ENCODE data around the gene MAP3K8.

The MAP3K8 gene

DNA sequence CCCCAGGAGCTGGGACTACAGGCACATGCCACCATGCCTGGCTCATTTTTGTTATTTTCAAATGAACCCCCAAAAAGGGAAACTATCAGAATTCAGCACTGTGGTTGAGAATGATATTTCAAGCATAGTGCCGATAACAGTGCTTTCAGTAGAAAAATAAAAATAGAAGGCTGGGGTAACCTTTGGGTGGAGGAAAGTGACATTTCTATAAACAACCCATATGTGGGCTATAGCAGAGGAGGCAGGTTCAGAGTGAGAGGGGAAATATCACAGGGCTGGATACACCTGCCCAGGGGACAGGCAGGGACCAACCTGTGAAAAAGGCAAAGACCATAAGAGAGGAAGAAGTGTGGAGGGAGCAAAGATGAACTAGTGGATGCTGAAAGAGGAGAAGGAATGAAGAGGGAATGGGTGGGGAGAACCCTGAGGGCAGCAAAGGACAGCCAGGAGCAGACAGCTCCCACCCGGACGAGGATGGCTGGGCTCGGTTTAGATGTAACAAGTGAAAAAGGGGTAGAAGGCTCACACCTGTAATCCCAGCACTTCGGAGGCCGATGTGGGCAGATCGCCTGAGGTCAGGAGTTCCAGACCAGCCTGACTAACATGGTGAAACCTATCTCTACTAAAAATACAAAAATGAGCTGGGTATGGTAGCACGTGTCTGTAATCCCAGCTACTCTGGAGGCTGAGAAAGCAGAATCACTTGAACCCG lies 56.5 kb downstream of the MAP3K8 start:
- DNase-seq (ENCODE audit: low read depth) = no peak

DNA sequence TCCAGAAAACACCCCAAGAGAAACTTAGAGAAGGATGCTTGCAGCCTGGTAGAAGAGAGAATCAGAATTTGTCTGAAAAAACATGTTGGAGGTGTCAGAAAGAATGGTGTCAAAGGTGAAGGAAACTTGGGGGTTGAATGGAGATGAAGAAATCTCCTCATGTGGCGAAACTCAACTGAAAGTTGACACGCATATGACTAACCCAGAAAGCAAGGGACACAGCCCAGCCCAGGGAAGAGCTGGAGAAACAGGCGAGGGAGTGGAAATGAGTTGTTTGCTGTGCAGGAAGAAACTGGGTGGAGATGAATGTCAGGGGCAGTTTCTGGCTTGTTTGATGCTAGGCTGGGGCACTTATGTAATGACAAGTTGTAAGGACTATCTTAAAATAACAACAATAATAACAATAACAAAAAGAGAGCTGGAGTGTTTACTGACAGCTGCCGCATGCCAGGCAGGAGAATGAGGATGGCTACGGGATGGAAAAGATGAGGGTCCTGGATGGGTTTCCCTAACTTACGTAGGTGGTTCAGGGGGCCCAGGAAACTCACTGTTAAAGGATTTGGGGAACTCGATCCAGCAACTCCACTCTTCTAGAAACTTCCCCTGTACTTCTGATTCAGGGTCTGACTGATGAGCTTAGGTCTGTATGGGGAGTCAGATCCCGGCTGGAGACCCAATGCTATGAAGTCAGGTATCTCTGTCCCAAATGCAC lies 57.4 kb downstream of the MAP3K8 start:
- DNase-seq (ENCODE audit: low read depth) = peak; percentile 10

DNA sequence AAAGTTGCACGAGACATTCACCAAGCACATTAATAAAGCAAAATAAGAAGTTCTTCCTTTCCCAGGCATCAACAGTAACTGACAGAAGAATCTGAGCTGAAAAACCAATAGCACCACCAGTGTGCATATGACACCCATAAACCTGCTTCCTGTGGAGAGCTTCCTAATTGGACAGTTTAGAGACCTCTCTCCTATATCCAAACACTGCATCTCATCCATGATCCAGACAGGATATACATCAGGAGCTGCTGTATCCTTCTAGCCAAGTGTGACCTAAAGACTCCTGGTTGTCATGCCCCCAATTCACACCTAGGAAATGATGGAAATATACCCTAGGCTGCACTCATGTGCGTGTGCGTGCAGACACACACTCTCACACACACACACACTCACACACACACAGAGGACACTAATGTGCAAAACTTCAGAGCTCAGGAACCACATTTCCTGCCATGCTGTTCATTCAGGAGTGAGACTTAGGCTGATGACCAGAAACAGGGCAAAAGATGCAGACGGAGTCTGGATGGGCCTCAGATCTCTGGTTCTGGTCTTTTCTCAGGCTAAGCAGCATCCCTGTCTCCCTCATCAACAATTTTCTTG lies 58.0 kb downstream of the MAP3K8 start:
- DNase-seq (ENCODE audit: low read depth) = no peak

DNA sequence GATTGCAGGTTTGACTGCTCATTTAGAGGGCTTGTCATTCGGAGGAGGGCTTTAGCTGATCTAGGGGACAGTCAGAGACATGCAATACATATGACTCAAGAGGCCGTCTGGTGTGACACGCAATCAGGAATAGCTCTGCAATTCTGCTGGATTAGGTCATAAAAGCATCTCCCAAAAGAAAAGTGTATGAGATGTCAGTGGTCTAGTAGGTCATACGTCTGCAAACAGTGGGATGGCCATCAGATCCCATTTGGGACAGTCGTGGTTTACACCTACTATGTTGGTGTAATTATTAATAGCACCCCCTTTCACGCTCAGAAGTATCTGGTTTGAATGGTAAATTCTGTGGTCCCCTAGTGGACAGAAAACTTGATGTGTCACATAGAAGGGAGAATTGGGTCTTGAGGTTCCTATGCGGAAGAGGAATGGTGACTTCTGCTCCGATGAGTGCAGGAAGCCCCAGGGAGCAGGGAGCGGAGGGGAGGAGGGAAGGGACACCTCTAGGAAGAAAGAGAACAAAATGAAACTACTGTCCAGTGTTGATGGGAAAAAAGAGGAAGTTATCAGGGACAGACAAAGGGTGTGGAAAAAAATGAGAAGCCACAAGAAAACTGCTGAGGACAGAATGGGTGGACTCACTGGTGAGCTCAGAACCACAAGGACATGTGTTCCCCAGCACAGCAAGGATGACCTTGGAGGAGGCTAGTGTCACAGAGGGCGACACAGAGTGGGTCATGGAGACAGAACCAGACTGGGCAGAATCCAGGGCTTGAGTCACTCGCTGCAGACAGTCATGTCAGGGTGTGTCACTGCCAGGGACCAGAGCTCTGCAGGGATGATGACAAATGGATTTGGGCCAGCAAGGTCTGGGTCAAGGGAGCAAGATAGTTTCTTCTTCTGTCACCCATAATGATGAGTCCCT lies 59.9 kb downstream of the MAP3K8 start:
- DNase-seq (ENCODE audit: low read depth) = no peak

DNA sequence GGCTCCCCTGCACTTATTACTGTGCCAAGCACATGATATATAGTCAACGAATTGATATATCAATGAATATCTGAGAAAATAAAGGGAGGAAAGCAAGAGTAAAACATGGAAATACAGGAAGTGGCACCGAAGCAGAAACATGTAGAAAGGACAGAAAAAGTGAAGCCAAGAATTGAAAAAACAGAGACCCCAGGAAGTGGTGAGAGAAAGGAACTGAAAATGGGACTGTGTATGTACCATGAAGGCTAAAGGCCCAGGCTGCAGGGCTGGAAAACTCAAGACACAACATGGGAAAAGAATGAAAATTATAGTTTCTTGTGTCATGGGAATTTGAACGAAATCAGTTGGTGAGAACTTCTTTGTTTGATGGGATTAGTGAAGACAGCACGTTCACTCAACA lies 60.6 kb downstream of the MAP3K8 start:
- DNase-seq (ENCODE audit: low read depth) = no peak

DNA sequence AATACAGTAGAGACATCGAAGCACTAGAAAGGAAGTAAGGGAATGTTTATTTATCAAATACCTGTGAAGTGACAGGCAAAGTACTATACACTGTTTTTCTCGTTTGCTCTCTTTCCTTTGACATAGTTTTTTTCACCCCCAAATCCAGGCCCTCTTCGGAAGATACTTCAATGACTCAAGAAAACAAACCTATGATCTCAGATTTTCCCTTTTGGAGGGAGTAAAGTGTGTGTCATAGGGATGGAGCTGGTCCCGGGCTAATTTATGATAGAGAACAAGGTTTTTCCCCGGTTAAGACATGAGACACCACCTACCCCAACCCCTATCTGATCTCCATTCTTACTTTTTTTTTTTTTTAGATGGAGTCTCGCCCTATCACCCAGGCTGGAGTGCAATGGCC lies 61.7 kb downstream of the MAP3K8 start:
- no peak for DNase-seq (ENCODE audit: low read depth)

DNA sequence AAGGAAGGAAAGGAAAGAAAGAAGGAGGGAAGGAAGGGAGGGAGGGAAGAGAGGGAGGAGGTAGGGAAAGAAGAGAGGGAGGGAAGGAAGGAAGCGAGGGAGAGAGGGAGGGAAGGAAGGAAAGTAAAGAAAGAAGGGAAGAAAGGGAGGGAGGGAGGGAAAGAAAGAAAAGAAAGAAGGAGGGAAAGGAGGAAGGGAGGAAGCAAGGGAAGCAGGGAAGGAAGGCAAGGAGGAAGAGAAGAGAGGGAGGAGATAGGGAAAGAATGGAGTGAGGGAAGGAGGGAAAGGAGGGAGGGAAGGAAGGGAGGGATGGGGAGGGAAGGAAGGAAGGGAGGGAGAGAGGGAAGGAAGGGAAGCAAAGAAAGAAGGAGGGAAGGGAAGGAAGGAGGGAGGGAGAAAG lies 65.8 kb downstream of the MAP3K8 start:
- DNase-seq (ENCODE audit: low read depth) = no peak

DNA sequence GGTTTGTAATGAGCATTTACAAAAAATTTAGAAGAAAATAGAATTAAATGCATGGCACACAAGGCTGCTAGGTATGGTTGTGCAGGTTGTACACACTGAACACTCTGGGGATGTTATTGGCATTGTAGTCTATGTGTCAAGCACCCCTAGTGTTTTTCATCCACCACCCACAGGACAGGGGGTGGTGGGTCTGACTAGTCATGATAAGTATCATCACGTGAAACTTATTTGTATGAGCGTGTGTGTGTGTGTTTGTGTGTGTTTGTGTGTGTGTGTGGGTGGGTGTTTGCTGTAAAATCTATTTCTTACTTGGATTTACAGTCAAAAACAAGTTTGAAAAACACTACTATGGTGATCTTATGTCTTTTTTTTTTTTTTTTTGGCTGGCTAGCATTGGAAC lies 66.5 kb downstream of the MAP3K8 start:
- DNase-seq (ENCODE audit: low read depth) = no peak

DNA sequence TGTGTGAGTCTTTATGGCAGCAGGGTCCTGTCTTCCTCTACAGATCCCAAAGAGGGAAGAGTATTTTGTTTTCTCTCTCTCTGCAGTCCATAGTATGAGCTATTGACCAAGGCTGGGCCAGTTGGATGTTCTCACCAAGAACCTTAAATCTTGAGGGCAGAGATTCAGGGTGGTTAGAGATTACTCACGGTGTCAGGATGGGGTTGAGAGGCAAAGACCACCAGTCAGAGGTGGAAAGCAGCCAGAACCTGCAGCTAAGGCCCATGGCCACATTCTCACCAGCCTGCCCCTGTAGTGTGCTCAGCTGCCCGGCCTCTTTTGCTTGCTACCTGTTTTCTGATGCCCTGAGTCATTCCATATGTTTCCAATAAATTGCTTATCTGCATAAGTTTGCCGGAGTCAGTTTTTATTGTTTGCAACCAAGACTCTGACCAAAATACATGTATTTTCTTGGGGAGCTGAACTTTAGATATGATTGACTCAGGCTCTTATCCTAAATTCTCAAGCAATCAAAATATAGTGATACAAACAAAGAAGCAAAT lies 67.0 kb downstream of the MAP3K8 start:
- no peak for DNase-seq (ENCODE audit: low read depth)

DNA sequence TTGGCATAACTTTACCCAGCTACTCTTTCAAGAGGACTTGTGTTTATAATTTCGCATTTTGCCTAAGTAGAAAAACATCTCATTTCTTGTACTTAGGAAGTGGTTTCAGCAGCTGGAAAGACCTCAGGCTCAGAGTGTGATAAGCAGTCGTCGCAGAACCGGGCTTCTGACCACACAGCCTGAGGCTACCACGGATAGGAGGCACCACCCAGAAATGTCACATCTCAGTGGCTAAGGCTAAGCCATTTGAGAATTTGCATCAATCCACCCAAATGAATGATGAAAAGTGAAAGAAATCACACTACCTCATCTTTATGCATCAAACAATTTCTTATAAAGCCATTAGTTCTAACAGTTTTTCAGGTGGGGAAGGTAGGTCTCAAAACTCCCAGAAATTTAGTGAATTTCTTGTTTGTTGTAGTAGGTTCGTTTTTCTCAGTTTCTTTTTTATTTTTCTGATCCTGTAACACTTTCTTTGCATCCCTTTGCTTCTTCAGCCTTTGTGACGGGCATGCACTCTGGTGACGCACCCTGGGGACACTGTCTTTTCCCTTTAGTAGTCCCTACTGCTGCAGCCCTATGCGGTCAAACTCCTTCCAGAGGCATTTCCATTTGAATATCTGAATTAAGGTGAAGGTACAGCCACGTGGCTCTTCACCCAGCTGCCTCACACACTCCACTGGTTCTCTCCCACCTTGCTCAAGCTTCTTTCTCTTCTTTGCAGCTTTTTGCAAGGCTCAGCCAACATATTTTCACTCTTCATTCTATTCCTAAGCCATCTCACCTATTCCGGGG lies 68.5 kb downstream of the MAP3K8 start:
- DNase-seq (ENCODE audit: low read depth) = no peak

DNA sequence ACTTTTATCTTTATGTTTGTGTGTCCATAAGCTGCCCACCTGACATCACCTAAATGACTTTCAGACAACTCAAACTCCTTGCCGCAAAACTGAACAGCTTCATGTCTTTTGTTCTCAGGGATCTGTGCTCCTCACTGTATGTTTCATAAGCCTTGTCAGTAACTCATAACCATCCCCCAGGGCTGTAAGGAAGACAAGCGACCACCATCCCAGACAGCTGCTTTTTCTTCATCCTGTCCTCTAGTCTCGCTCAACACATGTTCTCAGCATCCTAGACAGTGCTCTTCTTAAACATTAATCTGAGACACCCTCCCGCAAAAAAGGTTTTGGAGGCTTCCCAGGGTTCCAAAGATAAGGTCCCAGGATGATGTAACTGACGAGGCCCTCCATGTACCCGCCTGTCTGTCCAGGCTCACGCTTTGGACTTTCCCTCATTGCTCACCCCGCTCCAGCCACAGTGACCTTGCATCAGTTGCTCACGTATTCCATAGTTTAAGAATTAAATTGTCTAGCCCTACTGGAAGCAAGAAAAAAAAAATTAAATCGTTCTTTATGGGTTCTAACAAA lies 69.8 kb downstream of the MAP3K8 start:
- no peak for DNase-seq (ENCODE audit: low read depth)

DNA sequence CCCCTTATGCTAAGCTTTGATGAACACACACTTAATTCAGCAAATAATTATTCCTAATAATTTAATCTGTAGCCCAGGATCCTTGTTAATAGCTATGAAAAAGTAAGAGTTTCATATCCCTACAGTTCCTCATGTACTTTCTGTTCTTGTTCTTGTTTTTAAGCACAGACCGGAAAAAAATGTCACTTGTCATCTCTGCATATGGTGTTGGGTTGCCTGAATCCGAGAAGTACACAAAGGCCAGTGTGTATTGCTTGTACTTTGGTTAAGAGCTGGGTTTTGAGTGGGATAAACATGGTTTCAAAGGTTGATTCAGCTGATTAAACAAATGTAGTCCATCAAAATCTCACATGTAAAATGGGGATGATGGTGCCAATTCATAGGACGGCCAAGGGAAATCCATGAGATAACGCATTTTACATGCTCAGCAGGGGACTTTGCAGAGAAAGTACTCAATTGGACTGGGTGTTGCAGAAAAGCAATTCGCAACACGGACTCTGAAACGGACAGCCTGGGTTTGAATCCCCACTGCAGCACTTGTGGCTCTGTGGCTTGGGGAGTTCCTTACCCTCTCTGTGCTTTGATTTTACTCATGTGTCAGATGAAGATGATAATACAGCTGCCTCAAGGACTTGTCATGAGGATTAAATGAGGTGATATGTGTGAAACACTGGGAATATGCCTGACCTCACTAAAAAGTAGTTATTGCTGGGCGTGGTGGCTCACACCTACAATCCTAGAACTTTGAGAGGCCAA lies 71.7 kb downstream of the MAP3K8 start:
- DNase-seq (ENCODE audit: low read depth) = no peak

DNA sequence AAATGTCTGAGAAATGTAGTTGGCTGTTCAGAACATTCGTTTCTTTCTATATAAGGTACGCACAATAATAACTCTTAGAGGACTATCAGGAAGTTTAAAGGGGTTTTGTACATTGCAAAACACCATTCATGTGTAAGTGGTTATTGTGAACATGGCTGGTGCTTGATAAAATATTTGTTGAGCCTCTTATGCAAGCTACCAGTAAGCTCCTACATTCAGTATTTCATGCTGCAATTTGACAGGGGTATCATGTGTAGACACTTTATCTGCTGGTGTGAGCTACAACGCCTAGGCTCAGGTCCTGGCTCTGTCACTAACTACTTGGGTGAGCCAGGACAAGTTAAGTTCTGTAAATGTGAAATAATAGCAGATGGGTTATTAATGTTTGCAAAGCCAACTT lies 75.5 kb downstream of the MAP3K8 start:
- no peak for DNase-seq (ENCODE audit: low read depth)

DNA sequence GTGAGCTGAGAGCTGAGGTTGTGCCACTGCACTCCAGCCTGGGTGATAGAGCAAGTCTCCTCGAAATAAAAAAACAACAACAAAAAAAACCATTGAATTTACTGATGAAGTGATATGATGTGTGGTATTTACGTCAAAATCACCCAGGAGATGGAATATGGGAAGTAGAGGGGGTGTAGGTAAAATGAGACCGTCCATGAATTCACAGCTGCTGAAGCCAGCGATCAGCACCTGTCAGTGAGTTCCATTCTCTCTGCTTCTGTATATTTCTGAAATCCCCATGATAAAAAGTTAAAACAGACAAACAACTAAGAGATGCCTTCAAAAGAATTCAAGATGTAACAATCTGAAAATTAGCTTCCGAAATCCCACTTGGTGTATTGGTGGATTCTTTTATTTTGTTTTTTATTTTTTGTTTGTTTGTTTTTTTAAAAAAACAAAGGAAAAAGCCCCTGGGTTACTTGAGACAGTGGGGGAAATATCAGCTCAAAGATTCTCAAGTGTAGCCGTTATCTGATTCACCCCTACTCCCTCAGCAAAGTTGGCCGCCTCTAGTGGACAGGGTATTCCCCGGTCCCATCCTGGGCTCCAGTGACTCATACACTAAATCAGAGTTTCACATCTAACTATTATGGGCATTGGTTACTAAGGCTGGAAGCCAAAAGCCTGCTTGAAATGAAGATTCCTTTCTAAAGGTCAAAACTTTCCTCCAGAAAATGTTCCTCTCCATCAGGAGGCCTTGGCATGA lies 76.4 kb downstream of the MAP3K8 start:
- peak; percentile 46 for DNase-seq (ENCODE audit: low read depth)

DNA sequence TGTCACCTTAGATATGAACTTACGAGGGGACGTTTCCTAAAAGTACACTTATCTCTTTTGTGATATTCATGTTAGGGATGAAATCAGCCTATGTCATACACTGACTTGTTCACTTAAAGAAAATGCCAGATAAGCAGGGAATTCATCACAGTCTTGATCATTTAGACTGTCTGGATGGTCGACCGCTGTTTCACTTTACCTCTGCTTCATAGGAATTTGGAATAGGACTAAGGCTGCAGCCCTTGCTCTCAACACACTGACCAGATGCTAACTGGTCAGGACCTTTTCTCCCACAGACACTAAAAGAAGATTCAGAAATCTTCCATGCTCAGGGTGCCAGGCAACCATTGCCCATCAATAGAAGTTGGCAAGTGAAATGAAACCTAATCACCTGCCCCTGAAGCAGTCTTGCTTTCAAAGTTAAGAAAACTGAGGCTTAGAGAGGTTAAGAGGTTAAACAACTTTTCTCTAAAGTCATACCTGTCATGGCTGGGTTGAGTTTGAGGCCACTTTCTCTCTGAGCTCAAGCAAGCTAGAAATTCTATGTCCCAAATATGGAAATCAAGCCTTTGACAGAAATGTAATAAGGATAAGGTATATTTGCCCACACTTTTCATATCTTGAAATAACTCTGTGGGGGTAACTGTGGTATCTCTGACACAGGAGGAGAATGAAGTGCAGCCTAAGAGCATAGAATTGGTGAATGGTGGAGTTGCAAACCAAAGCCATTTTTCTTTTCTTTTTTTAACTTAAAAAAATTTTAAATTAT lies 77.1 kb downstream of the MAP3K8 start:
- DNase-seq (ENCODE audit: low read depth) = no peak

Measured in fibroblast of the conjunctiva (primary cell).